SKM-1 (cell line): ENCODE results near the gene PDGFD.

ENCODE experiments used
- DNase-seq: peaks from one replicate; lab custom pipeline; 2025; ENCODE audit not compliant: unreplicated experiment; lab: John Stamatoyannopoulos, UW

Gene PDGFD

DNA sequence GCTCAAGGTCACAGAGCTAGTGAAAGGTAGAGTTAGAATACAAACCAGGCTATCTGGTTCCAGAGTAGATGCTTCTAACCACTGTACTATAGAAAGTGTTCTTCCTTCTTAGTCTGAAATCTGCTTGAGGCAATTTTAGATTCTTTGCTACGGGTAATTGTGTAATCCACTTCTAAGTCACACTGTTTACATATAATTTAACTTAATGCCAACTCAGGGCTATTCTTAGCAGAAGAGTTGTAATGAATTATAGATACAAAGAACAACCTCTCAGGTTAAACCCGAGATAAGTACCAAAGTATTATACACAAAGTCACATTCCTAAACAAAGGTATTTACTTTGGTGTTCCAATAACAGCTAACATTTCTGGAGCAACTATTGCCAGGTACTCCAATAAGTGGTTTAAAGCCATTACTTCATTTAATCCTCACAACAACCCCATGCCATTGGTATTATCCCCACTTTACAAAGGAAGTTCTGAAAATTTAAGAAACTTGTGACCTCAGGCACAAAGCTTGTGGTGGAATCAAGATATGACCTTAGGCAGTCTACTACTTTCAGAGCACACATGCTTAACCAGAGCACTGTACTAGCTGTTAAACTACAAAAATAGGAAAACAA, 158.6 kb downstream of the PDGFD start:
- no peak for DNase-seq

DNA sequence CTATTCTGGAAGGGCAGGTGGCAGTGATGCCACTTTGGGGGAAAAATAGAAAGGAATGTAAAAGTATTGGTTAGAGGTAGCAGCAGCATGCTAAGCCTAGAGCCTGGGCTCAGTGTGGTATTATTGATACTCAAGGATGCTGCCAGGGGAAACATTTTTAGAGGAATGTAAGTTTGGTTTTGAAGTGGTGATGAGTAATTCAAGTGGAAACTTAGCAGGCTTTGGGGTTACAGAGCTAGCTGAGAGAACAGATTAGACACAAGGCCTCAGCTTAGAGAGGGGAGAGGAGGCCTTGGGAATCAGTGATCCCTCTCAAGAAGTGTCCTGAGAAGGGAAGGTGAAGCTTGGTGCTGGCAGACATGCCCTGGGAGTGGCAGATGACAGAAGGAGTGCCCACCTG, 160.5 kb downstream of the PDGFD start:
- no peak for DNase-seq

DNA sequence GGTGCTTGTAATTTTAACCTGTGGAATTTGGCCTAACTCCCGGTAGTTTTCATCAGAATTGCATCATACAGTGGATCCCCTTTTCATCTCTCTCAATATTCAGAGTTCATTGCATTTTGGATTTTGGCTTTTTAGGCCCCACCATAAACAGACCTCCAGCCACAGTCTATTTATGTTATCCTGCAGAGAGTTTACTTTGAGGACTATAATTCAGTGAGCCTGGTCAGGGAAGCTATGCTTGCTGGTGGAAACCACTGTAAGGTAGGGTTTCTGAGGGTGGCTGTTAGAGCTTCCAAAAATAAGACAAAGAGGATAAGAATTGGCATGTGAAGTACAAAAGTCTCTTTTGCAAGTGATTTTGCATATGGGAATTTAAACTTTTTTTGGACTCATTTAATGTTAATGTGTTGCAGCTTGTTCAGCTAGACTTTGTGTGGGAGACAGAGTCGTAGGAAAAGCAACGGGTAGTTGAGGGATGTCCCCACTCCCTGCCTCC, 162.3 kb downstream of the PDGFD start:
- DNase-seq: no peak

DNA sequence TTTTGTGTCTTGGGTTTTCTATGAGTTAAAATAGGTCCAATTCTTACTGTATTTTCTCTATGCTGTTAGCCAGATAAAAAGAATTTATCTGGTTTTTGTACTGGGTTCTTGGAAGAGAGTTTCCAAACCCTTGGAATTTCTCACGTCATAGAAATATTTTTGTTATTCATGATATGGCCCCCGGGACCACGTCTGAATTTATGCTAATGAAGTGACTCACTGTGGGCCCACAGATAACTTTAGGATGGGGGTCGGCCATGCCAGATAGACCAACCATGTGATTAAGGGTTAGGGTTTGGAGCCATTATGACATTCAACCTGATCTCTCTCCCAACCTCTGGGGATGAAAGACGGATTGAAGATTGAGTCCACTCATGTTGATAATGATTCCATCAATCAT, 163.1 kb downstream of the PDGFD start:
- DNase-seq: no peak

DNA sequence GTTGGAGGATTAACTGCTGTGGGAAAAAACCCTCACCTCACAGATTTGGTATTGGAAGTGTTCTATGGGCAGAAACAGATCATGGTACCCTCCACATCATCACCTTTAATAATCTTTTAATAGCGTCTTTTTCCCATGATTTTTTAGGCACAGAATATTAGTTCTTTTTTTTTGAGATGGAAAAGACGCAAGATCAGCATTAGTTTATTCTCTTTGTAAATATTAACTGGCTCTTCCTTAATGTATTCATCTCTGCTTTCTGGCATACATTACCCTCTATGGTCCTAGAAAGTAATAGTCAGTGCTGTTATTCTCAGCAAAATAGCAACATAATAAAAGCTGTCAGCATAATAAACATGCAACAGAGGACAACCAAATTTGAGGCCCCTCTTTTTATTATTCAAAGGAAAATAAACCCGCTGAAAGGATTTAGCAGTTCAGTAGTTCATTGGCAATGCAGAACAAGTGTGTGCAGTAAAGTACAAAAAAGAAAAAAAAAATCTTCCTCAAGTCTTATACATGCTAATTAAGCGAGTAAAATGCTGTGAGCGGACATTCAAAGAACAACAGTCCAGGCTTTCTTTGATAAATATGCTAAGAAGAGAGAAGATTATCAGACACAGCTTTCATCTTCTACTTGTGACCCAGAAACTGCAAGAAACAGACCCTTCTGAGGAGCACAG, 165.0 kb downstream of the PDGFD start:
- DNase-seq: no peak

DNA sequence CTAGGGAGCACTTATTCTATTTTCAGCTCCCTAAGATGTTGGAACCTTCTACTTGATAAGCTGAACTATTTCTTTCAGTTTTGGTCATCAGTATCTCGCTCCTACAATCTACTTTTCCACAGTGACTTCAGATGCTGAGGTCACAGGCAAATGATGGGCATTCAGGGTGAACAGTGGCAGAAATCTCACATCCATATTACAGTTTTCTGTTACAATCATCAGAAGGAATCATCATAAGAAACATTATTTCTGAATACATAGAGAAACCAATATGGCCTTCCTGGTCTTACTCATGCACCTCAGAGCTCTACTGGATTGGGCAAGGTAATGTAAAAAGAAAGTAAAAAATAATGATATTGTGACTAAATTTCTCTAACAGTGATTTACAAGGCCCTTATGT, 166.9 kb downstream of the PDGFD start:
- DNase-seq: no peak

DNA sequence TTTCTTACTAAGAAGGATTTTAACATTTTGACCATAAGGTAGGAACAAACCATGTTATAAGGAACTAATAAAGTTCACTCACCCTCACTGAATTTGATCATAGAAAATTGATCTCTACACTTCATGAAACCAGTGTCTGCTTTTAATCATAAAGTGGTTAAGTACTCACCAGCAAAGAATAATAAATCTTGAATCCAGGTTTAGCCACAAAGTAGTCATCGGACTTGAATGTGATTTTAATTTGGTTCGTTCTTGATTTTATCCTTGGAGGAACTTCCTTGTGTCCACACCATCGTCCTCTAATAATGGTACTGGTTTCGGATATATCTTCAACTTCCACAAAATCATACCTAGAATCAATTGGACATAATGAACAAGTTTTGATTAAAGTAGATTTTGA, 168.1 kb downstream of the PDGFD start:
- no peak for DNase-seq

DNA sequence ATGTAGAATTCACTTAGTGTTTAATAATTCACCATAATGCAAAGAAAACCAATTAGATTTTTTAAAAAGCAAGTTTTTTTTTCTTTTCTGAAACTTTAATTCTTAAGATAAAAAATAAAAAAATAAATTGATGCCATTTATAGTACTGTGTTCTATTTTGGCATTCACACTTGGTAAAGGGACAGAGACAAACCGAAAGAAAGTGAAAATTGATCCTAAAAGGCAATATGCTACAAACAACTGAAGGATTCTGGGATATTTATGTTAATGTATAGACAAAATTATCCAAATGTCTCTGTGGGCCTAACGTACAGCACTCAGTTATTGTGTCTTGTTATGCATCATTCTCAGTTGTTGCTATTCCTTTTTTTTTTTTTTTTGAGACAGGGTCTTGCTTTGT, 169.4 kb downstream of the PDGFD start:
- no peak for DNase-seq

DNA sequence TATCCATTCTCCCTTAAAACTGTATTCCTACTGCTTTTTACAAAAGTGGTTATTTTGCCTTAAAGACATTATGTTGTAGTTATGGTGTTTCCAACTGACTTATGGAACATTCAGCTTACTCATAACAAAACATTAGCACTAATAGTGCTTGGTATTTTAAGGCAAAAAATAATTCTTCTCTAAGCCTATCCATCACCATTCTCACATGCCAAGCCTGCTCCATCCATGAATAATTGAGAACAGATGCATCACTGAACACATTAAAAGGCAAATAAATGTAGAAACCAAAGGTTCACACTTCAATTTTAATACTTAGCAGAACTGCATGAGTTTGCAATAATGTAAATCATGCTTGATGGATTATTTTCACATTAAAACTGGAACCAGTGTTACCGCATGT, 169.9 kb downstream of the PDGFD start:
- DNase-seq: no peak

DNA sequence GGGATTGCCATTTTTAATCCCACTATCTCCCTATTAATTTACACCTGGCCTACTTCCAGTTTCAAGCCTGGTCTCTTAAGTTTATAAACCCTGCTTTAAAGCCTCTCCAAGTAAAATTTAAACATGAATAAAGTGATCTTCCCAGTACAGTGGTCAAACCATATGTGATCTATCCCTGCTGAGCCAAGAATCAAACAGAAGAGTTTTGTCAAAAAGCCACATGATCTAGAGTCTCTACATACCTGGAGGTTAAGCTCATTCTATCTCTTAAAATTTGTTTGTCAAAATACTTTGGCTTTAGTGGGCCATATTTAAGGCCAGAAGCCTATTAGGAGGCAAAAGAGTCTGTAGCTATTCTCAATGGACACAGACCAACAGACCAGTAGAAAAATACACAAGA, 170.4 kb downstream of the PDGFD start:
- no peak for DNase-seq

DNA sequence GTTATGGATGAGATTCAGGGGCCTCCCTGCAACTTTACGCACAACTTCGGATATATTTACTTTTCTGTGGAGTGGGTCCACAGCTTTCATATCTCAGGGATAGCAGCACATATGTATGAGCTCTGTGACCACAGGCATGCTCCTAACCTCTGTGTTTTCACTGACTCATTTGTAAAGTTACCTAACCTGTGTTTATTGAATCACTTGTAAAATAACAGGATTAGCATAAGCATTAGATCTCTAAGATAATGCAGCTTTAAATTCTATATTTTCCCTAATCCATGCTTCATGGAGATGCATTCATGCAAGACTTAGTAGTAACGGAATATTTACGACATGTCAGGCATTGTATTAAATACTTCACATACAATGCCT, 175.4 kb downstream of the PDGFD start:
- DNase-seq: no peak

DNA sequence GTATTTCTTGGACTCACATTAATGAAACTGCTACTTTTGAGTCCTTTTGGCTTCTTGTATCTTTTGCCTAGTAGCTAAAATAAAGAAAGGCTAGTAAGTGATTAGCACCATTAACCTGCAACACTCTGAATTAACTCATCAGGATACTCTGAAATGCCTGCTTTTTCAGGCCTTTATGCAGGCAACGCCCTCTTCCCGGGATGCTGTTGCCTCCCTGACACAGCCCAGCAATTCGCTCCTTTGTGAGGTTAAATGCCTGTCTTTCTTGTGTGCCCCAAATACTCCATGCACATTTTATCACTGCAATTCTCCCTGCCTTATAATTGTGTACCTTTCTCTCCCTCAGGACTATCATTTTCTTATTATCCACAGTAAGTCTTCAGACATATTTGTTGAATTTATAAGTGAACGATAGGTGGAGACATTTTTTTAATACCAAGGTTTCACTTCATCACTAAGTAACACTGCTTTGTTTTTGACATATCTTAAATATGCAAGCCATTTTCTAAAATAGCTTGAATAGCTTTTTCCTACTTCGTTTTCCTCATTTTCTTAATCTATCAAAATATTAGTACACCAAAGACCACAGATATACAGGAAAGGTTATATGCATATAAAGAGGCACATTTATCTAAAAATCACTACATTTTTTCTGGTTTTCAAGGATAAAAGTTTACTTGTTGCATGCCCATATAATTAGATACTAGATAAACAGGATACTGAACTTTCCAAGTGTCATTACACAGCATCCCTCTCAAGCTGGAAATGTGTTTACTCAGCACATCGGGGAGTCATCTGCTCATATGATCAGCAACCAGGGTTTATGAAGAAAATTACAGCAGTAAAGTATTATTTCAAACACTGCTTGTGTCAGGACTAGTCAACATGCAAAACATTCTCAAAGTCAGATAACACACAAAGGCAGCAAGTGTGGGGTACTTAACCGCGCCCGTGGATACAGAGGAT, 176.0 kb downstream of the PDGFD start:
- no peak for DNase-seq

DNA sequence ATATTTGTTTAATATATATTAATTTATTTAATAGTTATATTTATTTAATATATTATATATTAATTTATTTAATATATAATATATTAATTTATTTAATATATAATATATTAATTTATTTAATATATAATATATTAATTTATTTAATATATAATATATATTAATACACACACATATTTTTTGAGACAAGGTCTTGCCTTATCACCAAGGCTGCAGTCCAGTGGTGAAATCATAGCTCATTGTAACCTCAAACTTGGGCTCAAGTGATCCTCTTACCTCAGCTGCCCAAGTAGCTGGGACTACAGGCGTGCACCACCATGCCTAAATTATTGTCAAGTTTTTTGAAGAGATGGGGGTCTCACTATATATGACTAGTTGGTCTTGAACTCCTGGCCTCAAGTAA, 178.9 kb downstream of the PDGFD start:
- no peak for DNase-seq

DNA sequence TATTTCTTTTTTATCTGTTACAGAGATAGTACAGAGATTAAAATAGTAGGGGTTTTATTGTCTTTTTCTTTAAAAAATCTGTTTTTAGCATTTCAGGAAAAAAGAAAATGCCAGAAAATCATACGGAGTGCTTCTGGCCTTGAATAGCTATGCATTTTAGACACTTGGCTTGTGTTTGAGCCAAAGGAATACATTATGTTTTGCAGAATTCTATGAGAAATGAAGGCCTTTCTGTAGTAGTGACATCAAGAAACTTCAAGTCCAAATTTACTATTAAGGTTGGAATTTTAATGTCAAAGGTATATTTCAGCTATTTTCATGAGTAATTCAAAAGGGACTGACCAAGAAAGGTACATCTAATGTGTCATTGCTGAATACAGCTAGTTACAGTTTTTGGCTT, 183.8 kb downstream of the PDGFD start:
- no peak for DNase-seq

DNA sequence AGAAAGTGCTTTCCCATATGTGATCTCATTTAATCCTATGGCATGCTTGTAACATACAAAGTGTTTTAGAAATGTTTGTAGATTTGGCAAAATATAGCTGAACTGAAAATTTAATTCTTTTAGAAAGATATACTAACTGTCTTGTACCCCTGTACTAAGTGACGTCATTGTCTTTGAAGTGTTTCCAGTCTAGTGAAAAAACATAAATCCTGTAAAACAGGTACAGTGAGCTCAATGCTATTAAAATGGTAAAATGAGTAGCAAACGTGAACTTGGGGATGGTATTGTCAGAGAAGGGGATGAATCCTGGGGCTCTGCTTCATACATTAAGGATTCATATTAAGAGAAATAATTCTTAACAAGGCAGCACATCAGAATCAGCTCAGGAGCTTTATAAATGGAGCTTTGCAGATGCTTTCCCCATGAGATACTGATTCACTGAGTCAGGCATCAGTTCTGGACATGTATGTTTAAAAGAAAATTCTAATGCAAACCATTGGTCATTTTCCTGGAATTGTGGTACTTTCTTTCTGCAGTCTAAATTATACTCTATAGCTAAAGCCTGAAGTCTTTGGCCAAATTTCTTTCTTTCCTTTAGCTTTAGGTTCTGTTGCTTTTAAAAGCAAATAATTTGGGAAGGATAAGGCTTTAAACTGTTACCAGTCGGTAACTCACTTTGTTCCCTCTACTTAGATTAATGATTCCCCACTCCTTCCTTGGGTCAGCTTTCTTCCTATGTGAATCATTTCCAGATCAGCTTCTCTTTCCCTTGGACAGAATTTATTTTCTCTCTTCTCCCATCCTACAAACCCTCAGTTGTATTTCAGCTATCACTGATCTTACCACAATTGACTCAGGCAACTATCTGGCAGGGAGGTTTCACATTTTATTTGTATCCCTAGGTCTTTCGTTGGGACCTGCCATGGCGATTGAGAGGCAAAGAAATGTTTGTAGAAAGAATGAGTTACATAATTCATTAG, 185.0 kb downstream of the PDGFD start:
- DNase-seq: no peak

DNA sequence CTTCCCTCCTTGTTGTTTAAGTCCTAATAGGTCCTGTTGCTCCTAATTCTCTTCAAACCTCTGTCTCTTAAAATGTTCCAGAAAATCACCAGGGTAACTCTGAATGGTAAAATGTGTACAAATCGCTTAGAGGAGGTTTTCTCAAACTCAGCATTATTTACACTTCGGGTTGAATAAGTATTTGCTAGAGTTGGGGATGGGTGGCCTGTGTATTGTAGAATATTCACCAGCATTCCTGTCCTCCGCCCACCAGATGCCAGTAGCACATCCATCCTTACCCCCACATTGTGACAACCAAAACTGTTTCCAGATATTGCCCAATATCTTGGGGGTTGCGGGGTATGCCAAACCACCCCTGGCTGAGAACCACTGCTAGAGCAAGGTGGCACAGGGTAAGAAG, 191.9 kb downstream of the PDGFD start:
- DNase-seq: no peak

DNA sequence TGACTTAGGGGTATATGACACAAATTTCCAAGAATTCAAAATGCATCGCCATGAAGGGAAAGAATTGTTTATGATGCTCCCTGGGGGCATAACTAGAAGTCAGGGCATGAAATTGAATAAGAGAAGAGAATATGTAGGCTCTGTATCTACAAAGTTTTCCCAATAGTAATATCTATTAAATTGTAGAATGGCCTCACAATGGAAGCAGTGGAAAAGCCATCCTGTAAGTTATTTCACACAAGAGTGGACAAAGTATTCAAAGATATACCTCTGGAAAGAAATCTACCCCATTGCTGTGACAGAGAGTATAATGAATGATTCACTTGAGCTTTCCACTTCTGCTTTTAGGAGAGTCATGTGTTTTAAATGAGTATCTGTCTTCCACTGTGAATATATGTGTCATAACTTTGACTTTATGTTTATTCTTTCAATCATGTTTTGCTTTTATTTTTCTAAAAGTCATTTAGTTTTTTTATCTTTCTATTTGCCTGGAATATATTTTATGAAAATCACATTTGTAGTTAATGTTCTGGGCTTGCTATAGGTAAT, 193.2 kb downstream of the PDGFD start:
- DNase-seq: no peak

DNA sequence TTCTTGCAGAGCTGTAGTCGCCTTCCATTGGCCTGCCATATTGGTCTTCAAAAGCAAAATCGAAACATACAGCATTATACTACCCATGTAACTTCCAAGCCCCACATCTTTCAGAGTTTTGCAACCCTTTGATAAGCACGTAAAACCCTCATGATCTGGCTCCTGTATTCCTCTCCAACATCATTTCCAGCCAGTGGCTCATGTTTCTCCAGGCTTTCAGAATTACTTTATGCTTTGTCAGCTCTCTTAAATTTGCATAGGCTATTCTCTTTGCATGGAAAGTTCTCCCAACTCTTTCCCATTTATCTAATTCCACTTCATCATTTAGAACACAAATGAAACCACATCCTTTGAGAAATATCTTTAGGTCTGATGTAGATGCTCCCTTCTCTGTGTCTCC, 195.3 kb downstream of the PDGFD start:
- no peak for DNase-seq

DNA sequence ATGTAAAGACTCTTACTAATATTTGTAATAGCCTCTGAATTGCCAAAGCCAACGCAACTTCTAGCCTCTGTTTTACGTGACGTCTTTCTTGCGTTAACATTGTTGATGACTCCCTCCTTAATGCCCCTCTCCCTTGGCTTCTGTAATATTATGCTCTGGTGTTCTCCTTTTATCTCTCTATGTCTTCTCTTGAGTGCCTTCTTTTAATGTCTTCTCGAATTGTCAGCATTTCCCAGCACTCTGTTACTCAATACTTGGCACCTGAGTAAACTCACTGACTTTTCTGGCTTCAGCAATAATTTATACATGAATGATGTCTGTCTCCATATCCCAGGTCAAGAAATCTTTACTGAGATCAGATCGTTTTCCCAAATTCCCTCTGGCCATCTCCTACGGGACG, 196.0 kb downstream of the PDGFD start:
- DNase-seq: no peak

DNA sequence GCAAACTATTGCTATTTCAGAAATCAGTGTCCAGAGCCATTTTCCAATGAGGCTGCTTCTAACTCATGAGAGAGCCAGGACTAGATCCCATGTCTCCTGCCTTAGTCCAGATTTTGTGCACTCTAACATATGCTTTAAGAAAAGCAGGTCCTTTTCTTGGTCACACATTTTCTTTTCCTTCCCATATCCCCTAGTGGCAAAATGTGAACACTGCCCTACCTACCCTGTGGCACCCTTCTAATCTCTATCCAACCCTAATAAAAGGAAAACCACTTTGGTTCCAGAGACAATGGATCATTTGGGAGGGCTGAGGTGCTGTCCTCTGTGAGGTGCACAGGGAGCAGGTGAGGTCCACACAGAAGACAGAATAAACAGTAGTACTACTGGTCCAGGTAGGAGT, 199.6 kb downstream of the PDGFD start:
- DNase-seq: no peak
